HCT116 (cell line): Measurements from ENCODE around the gene KCNH2.

Source experiments
- CEBPB ChIP-seq: IDR thresholded peaks from 2 replicates; pipeline ENCODE4 v1.6.1; 2012; ENCODE audit warnings: low read depth
- EGR1 ChIP-seq: IDR thresholded peaks from 2 replicates; pipeline ENCODE4 v1.6.1; 2012; ENCODE audit warnings: low read depth
- EZH2phosphoT487 ChIP-seq: fragments of 200-600 bp; IDR thresholded peaks from 2 replicates; pipeline ENCODE4 v1.6.1; 2018; ENCODE audit warnings: antibody characterized with exemption, borderline replicate concordance
- FOSL1 ChIP-seq: IDR thresholded peaks from 2 replicates; pipeline ENCODE4 v1.6.1; 2012; ENCODE audit warnings: low read depth
- JUND ChIP-seq: IDR thresholded peaks from 2 replicates; pipeline ENCODE4 v1.6.1; 2012
- POLR2A ChIP-seq: IDR thresholded peaks from 2 replicates; pipeline ENCODE4 v1.7.0; 2011; ENCODE audit warnings: borderline replicate concordance; ENCODE audit not compliant: insufficient read depth, insufficient read length; ENCODE audit errors: extremely low read depth
- POLR2AphosphoS5 ChIP-seq: IDR thresholded peaks from 2 replicates; pipeline ENCODE4 v1.6.1; 2011; ENCODE audit warnings: mild to moderate bottlenecking, low read depth, low read length, moderate library complexity
- RAD21 ChIP-seq: IDR thresholded peaks from 2 replicates; pipeline ENCODE4 v1.6.1; 2012; ENCODE audit warnings: low read depth, mild to moderate bottlenecking
- SIN3A ChIP-seq: IDR thresholded peaks from 2 replicates; pipeline ENCODE4 v1.6.1; 2012; ENCODE audit warnings: low read depth
- SP1 ChIP-seq: IDR thresholded peaks from 2 replicates; pipeline ENCODE4 v1.6.1; 2012; ENCODE audit warnings: low read depth
- YY1 ChIP-seq: IDR thresholded peaks from 2 replicates; pipeline ENCODE4 v1.6.1; 2011; ENCODE audit warnings: low read length, low read depth, moderate library complexity, mild to moderate bottlenecking; ENCODE audit not compliant: insufficient replicate concordance; ENCODE audit errors: extremely low read depth
- ZNF274 ChIP-seq: fragments of 200-500 bp; sonication (Bioruptor generic); IDR thresholded peaks from 2 replicates; pipeline ENCODE4 v1.6.1; 2014; ENCODE audit warnings: mild to moderate bottlenecking, low read depth, low read length, inconsistent platforms
- TF ChIP-seq, protein P1 (sequence below), 3 experiments: fragments of 200-600 bp in 1 of 3; sonication (generic) in 1 of 3; IDR thresholded peaks in 2 of 3; conservative IDR thresholded peaks in 1 of 3; 2 replicates each; pipeline ENCODE4 v1.5.1; 2012 to 2017; ENCODE audit warnings: low read depth in 2 of 3, low read length in 2 of 3, antibody characterized with exemption in 1 of 3, borderline replicate concordance in 1 of 3, control low read depth in 1 of 3, mild to moderate bottlenecking in 1 of 3, mixed read lengths in 1 of 3, mixed run types in 1 of 3, moderate library complexity in 1 of 3; ENCODE audit not compliant: insufficient read depth in 1 of 3
- TF ChIP-seq, protein P2 (sequence below): IDR thresholded peaks from 2 replicates; pipeline ENCODE4 v1.6.1; 2011; ENCODE audit warnings: mild to moderate bottlenecking, low read length, moderate library complexity; ENCODE audit not compliant: insufficient replicate concordance; ENCODE audit errors: extremely low read depth

DNA sequence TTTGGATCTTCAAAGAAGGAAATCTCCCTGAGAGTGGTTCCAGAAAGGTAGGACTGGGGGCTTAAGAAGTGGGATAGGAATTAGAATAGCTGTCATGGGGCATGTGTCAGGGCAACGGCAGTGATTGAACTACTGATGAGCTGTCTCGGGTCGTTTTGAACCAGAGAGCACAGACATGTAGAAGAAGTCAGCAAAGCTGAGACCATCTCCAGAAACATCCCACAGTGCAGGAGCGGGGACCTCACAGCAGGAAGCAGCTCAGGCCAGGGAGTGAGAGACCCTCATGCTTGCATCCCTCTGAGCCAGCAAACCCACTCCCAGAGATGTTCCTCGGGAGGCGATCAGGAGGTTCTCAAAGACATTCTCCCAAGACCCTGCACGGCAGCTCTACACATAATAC is 65.7 kb downstream of the KCNH2 start:
- TF ChIP-seq, protein P1, sequence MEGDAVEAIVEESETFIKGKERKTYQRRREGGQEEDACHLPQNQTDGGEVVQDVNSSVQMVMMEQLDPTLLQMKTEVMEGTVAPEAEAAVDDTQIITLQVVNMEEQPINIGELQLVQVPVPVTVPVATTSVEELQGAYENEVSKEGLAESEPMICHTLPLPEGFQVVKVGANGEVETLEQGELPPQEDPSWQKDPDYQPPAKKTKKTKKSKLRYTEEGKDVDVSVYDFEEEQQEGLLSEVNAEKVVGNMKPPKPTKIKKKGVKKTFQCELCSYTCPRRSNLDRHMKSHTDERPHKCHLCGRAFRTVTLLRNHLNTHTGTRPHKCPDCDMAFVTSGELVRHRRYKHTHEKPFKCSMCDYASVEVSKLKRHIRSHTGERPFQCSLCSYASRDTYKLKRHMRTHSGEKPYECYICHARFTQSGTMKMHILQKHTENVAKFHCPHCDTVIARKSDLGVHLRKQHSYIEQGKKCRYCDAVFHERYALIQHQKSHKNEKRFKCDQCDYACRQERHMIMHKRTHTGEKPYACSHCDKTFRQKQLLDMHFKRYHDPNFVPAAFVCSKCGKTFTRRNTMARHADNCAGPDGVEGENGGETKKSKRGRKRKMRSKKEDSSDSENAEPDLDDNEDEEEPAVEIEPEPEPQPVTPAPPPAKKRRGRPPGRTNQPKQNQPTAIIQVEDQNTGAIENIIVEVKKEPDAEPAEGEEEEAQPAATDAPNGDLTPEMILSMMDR (IDR thresholded peaks at IDR 0.05 in 2 of 3, conservative IDR thresholded peaks at IDR 0.05 in 1 of 3; ENCODE audit: borderline replicate concordance in 1 of 3, insufficient read depth in 1 of 3, low read depth in 2 of 3, low read length in 2 of 3), result no peak
- TF ChIP-seq POLR2AphosphoS5, result no peak
- TF ChIP-seq JUND, result no peak
- no peak for TF ChIP-seq EZH2phosphoT487
- no peak for TF ChIP-seq EGR1
- no peak for TF ChIP-seq POLR2A
- TF ChIP-seq FOSL1, result no peak
- no peak for TF ChIP-seq YY1
- TF ChIP-seq SIN3A, result no peak
- TF ChIP-seq CEBPB, result no peak
- no peak for TF ChIP-seq SP1
- TF ChIP-seq RAD21, result no peak
- TF ChIP-seq ZNF274, result no peak
- TF ChIP-seq, protein P2, sequence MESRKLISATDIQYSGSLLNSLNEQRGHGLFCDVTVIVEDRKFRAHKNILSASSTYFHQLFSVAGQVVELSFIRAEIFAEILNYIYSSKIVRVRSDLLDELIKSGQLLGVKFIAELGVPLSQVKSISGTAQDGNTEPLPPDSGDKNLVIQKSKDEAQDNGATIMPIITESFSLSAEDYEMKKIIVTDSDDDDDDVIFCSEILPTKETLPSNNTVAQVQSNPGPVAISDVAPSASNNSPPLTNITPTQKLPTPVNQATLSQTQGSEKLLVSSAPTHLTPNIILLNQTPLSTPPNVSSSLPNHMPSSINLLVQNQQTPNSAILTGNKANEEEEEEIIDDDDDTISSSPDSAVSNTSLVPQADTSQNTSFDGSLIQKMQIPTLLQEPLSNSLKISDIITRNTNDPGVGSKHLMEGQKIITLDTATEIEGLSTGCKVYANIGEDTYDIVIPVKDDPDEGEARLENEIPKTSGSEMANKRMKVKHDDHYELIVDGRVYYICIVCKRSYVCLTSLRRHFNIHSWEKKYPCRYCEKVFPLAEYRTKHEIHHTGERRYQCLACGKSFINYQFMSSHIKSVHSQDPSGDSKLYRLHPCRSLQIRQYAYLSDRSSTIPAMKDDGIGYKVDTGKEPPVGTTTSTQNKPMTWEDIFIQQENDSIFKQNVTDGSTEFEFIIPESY, result no peak
